ENCODE results near the gene WFIKKN2.

WFIKKN2 gene

DNA sequence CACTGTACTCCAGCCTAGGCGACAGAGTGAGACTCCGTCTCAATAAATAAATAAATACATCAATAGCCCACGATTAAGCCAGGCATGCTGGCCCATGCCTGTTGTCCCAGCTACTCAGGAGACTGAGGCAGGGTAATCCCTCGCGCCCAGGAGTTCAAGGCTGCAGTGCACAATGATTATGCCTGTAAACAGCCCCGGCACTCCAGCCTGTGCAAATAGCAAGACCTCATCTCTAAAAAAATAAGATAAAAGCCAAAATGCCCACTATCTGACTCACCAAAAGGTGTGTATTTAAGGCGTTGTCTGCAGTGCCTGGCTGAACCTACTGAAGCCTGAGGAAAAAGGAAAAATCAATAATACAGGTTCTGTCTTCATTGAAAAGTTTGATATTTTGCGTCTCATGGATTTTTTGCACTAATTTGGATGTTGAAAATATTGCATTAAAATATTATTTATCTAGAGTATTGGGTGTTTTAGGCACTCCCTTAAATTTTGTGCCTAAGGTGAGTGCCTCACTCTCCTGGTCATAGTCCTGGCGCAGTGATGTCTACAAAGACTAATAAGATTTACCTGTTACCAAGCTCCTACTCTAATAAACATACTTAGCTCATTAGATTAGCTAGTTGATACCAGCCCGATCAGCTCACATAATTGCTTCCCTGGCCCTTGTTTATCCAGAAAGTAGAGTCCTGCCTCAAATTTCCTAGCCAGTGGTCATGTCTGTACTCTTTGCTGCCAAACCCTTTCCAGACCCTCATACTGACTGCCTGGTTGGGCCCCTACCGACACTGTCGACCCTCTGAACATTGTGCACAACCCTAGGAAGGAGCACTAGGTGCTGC, 55.5 kb downstream of the WFIKKN2 start:
- TF ChIP-seq EZH2 (IDR thresholded peaks at IDR 0.05) (no peak), FOXP2 (optimal IDR thresholded peaks at IDR 0.05; ENCODE audit: control extremely low read depth, extremely low read length, insufficient read depth) (no peak), POLR2AphosphoS5 (IDR thresholded peaks at IDR 0.05; ENCODE audit: borderline replicate concordance, low read depth, low read length) (no peak)
- Histone ChIP-seq H3K9me3 (ENCODE audit: low read depth, low read length) (no peaks in the 10 kb centered on the region), H3K4me3 (no peak overlapping the region), H3K9ac (ENCODE audit: insufficient read length) (no peak overlapping the region), H3K36me3 (ENCODE audit: insufficient read depth, low read length) (no peaks in the 10 kb centered on the region), H3K27ac (no peak overlapping the region)
- no peak for DNase-seq (ENCODE audit: low read depth, low spot score)

DNA sequence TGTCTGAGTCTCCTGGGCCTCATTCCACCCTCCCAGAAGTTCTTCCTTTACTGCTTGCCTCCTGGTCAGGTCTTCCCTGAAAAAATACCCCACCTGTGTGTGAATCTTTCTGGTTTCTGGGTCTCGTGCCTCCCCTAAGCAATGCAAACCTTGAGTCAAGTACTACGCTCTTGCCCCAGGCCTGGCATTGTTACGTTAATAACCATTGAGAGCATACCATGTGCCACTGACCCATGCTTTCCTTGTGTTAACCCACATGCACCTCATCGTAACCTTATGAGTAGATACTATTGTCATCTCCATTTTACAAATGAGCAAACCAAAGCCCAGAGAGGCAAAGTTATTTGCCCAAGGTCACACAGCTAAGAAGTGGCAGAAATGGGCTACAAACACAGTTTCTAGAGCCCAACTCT, 56.2 kb downstream of the WFIKKN2 start:
- TF ChIP-seq FOXP2 (optimal IDR thresholded peaks at IDR 0.05; ENCODE audit: control extremely low read depth, extremely low read length, insufficient read depth): no peak
- TF ChIP-seq EZH2 (IDR thresholded peaks at IDR 0.05): no peak
- TF ChIP-seq POLR2AphosphoS5 (IDR thresholded peaks at IDR 0.05; ENCODE audit: borderline replicate concordance, low read depth, low read length): no peak
- H3K4me3 ChIP-seq: no peak overlapping the region
- H3K9me3 ChIP-seq (ENCODE audit: low read depth, low read length): no peaks in the 10 kb centered on the region
- H3K36me3 ChIP-seq (ENCODE audit: insufficient read depth, low read length): no peaks in the 10 kb centered on the region
- DNase-seq (ENCODE audit: low read depth, low spot score): no peak
- H3K9ac ChIP-seq (ENCODE audit: insufficient read length): no peak overlapping the region
- H3K27ac ChIP-seq: no peak overlapping the region

Measured in SK-N-MC (cell line).